ENCODE measurements around the gene PDZD2.
"Not testable (repeated sequence)": the region's sequence is repeated elsewhere in the genome, so short reads cannot be mapped to it uniquely, and the experiment has no call there.

PDZD2 gene

GRCh38 chr5:31736127-31736526 lies 97.2 kb downstream of the PDZD2 start:
- DNase-seq: no peak

- no peak for DNase-seq
Measured at GRCh38 chr5:31738199-31738598, 99.3 kb downstream of the PDZD2 start.

- peak in 9 of 14 donors; percentile 1 to 63 (median 42) for DNase-seq
Measured at GRCh38 chr5:31741496-31741895, 102.6 kb downstream of the PDZD2 start.

GRCh38 chr5:31743678-31744077 lies 104.7 kb downstream of the PDZD2 start:
- no peak for DNase-seq

- no peak for DNase-seq
Measured at GRCh38 chr5:31748458-31749172, 109.7 kb downstream of the PDZD2 start.

- no peak for DNase-seq
Measured at GRCh38 chr5:31750215-31750614, 111.3 kb downstream of the PDZD2 start.

GRCh38 chr5:31751610-31752009 lies 112.7 kb downstream of the PDZD2 start:
- no peak for DNase-seq

GRCh38 chr5:31753700-31754357 lies 114.9 kb downstream of the PDZD2 start:
- DNase-seq: no peak

- DNase-seq: no peak
Measured at GRCh38 chr5:31754358-31754704, 115.4 kb downstream of the PDZD2 start.

- no peak for DNase-seq
Measured at GRCh38 chr5:31754741-31755675, 116.1 kb downstream of the PDZD2 start.

- DNase-seq: peak in 2 of 14 donors; percentile 12 to 32
Measured at GRCh38 chr5:31755676-31756230, 116.8 kb downstream of the PDZD2 start.

GRCh38 chr5:31757806-31758205 lies 118.9 kb downstream of the PDZD2 start:
- DNase-seq: no peak

- DNase-seq: no peak
Measured at GRCh38 chr5:31758803-31759425, 120.0 kb downstream of the PDZD2 start.

- no peak for DNase-seq
Measured at GRCh38 chr5:31759925-31760324, 121.0 kb downstream of the PDZD2 start.

GRCh38 chr5:31761877-31762276 lies 122.9 kb downstream of the PDZD2 start:
- no peak for DNase-seq

GRCh38 chr5:31763424-31763823 lies 124.5 kb downstream of the PDZD2 start:
- no peak for DNase-seq

- DNase-seq: not testable (repeated sequence)
Measured at GRCh38 chr5:31764687-31765086, 125.8 kb downstream of the PDZD2 start.

- no peak for DNase-seq
Measured at GRCh38 chr5:31767335-31768031, 128.6 kb downstream of the PDZD2 start.

- DNase-seq: no peak
Measured at GRCh38 chr5:31768046-31768445, 129.1 kb downstream of the PDZD2 start.

GRCh38 chr5:31768784-31769183 lies 129.9 kb downstream of the PDZD2 start:
- DNase-seq: peak in 1 of 14 donors; percentile 35

GRCh38 chr5:31769530-31769929 lies 130.6 kb downstream of the PDZD2 start:
- no peak for DNase-seq
